ENCODE results near the gene DLG2.
"Not testable (repeated sequence)": the region's sequence is repeated elsewhere in the genome, so short reads cannot be mapped to it uniquely, and the experiment has no call there.

The DLG2 gene

GRCh38 chr11:83425137-83425466 lies 2202.0 kb downstream of the DLG2 start:
- Histone ChIP-seq H3K4me3 (ENCODE audit: insufficient read depth, low read depth, low read length, poor library complexity, severe bottlenecking) (no peak overlapping the region), H3K36me3 (ENCODE audit: control insufficient read depth, insufficient read depth, low read length) (no peaks in the 10 kb centered on the region), H3K27ac (ENCODE audit: insufficient read depth, low read length, poor library complexity, severe bottlenecking) (no peak overlapping the region), H3K27me3 (replicated peaks; ENCODE audit: control insufficient read depth, insufficient read depth, low read length, poor library complexity, severe bottlenecking) (no peaks in the 10 kb centered on the region), H3K9me3 (ENCODE audit: control insufficient read depth, low read length) (no peaks in the 10 kb centered on the region), H3K4me1 (ENCODE audit: control insufficient read depth, insufficient read depth, low read length, poor library complexity, severe bottlenecking) (no peaks in the 10 kb centered on the region)
- DNase-seq, result no peak

- no peak overlapping the region for H3K27ac ChIP-seq (ENCODE audit: insufficient read depth, low read length, poor library complexity, severe bottlenecking)
- H3K36me3 ChIP-seq (ENCODE audit: control insufficient read depth, insufficient read depth, low read length), result no peaks in the 10 kb centered on the region
- no peaks in the 10 kb centered on the region for H3K27me3 ChIP-seq (replicated peaks; ENCODE audit: control insufficient read depth, insufficient read depth, low read length, poor library complexity, severe bottlenecking)
- H3K4me1 ChIP-seq (ENCODE audit: control insufficient read depth, insufficient read depth, low read length, poor library complexity, severe bottlenecking), result no peaks in the 10 kb centered on the region
- H3K4me3 ChIP-seq (ENCODE audit: insufficient read depth, low read depth, low read length, poor library complexity, severe bottlenecking), result no peak overlapping the region
- no peaks in the 10 kb centered on the region for H3K9me3 ChIP-seq (ENCODE audit: control insufficient read depth, low read length)
- no peak for DNase-seq
These were observed 2202.6 kb downstream of the DLG2 start for GRCh38 chr11:83424376-83425136.

- not testable (repeated sequence) for H3K4me3 ChIP-seq (ENCODE audit: insufficient read depth, low read depth, low read length, poor library complexity, severe bottlenecking); H3K27me3 ChIP-seq (replicated peaks; ENCODE audit: control insufficient read depth, insufficient read depth, low read length, poor library complexity, severe bottlenecking); H3K36me3 ChIP-seq (ENCODE audit: control insufficient read depth, insufficient read depth, low read length); DNase-seq; H3K27ac ChIP-seq (ENCODE audit: insufficient read depth, low read length, poor library complexity, severe bottlenecking); H3K9me3 ChIP-seq (ENCODE audit: control insufficient read depth, low read length); H3K4me1 ChIP-seq (ENCODE audit: control insufficient read depth, insufficient read depth, low read length, poor library complexity, severe bottlenecking)
These were observed 2204.5 kb downstream of the DLG2 start for GRCh38 chr11:83422641-83423040.

GRCh38 chr11:83410605-83411565 lies 2216.3 kb downstream of the DLG2 start:
- no peak for DNase-seq
- Histone ChIP-seq H3K27ac (ENCODE audit: insufficient read depth, low read length, poor library complexity, severe bottlenecking) (no peak overlapping the region), H3K9me3 (ENCODE audit: control insufficient read depth, low read length) (no peaks in the 10 kb centered on the region), H3K4me3 (ENCODE audit: insufficient read depth, low read depth, low read length, poor library complexity, severe bottlenecking) (no peak overlapping the region), H3K27me3 (replicated peaks; ENCODE audit: control insufficient read depth, insufficient read depth, low read length, poor library complexity, severe bottlenecking) (no peaks in the 10 kb centered on the region), H3K36me3 (ENCODE audit: control insufficient read depth, insufficient read depth, low read length) (no peaks in the 10 kb centered on the region), H3K4me1 (ENCODE audit: control insufficient read depth, insufficient read depth, low read length, poor library complexity, severe bottlenecking) (no peaks in the 10 kb centered on the region)

- DNase-seq, result no peak
- no peaks in the 10 kb centered on the region for H3K27me3 ChIP-seq (replicated peaks; ENCODE audit: control insufficient read depth, insufficient read depth, low read length, poor library complexity, severe bottlenecking)
- H3K9me3 ChIP-seq (ENCODE audit: control insufficient read depth, low read length), result no peaks in the 10 kb centered on the region
- no peak overlapping the region for H3K4me3 ChIP-seq (ENCODE audit: insufficient read depth, low read depth, low read length, poor library complexity, severe bottlenecking)
- H3K4me1 ChIP-seq (ENCODE audit: control insufficient read depth, insufficient read depth, low read length, poor library complexity, severe bottlenecking), result no peaks in the 10 kb centered on the region
- no peak overlapping the region for H3K27ac ChIP-seq (ENCODE audit: insufficient read depth, low read length, poor library complexity, severe bottlenecking)
- no peaks in the 10 kb centered on the region for H3K36me3 ChIP-seq (ENCODE audit: control insufficient read depth, insufficient read depth, low read length)
These were observed 2217.3 kb downstream of the DLG2 start for GRCh38 chr11:83409891-83410290.

GRCh38 chr11:83409476-83409875 lies 2217.7 kb downstream of the DLG2 start:
- H3K27me3 ChIP-seq (replicated peaks; ENCODE audit: control insufficient read depth, insufficient read depth, low read length, poor library complexity, severe bottlenecking), result no peaks in the 10 kb centered on the region
- no peak for DNase-seq
- no peaks in the 10 kb centered on the region for H3K36me3 ChIP-seq (ENCODE audit: control insufficient read depth, insufficient read depth, low read length)
- H3K27ac ChIP-seq (ENCODE audit: insufficient read depth, low read length, poor library complexity, severe bottlenecking), result no peak overlapping the region
- H3K4me3 ChIP-seq (ENCODE audit: insufficient read depth, low read depth, low read length, poor library complexity, severe bottlenecking), result no peak overlapping the region
- no peaks in the 10 kb centered on the region for H3K9me3 ChIP-seq (ENCODE audit: control insufficient read depth, low read length)
- no peaks in the 10 kb centered on the region for H3K4me1 ChIP-seq (ENCODE audit: control insufficient read depth, insufficient read depth, low read length, poor library complexity, severe bottlenecking)

- Histone ChIP-seq H3K36me3 (ENCODE audit: control insufficient read depth, insufficient read depth, low read length) (no peaks in the 10 kb centered on the region), H3K4me3 (ENCODE audit: insufficient read depth, low read depth, low read length, poor library complexity, severe bottlenecking) (no peak overlapping the region), H3K27me3 (replicated peaks; ENCODE audit: control insufficient read depth, insufficient read depth, low read length, poor library complexity, severe bottlenecking) (no peaks in the 10 kb centered on the region), H3K9me3 (ENCODE audit: control insufficient read depth, low read length) (no peaks in the 10 kb centered on the region), H3K4me1 (ENCODE audit: control insufficient read depth, insufficient read depth, low read length, poor library complexity, severe bottlenecking) (no peaks in the 10 kb centered on the region), H3K27ac (ENCODE audit: insufficient read depth, low read length, poor library complexity, severe bottlenecking) (no peak overlapping the region)
- no peak for DNase-seq
These were observed 2218.2 kb downstream of the DLG2 start for GRCh38 chr11:83408946-83409345.

Data from effector memory CD4-positive, alpha-beta T cell (primary cell).